Naive thymus-derived CD8-positive, alpha-beta T cell (primary cell): ENCODE measurements around the gene ABHD8. TPM values are rescaled to one million over a fixed set of nuclear protein-coding genes. Genes with fewer than 3 reads are reported as not detected.
A peak's percentile ranks its signal among the peaks of the same experiment; 100 is the strongest.

Experiments
- ATAC-seq, 2 donors: fragments of 150-1000 bp; cut with Tn5 transposase in 1 of 2; sonication (Bioruptor Pico), chemical (Tn5 transposase) in 1 of 2; 1 replicate in 1 of 2; 2 replicates in 1 of 2; pipeline ENCODE4 v1.10.0; 2021; ENCODE audit warnings: mild to moderate bottlenecking in 2 of 2, moderate library complexity in 2 of 2
- POLR2A ChIA-PET: fragments of 350-600 bp; sonication (Branson Sonifier 250); formaldehyde crosslinking; loops from one replicate; lab custom pipeline; 2021; ENCODE audit warnings: antibody characterized with exemption; lab: Charles Lee
- DNase-seq, 10 donors: peaks; one replicate each; pipeline versions ENCODE4 v3.0.0 to v3.0.0-alpha.2; 2020 to 2022
- H3K27ac Mint-ChIP-seq, 10 donors: one replicate each; pipeline ENCODE4 v1.8.0; 2020 to 2022; ENCODE audit warnings: mild to moderate bottlenecking in 10 of 10, mixed read lengths in 10 of 10, moderate library complexity in 4 of 10, inconsistent platforms in 1 of 10
- H3K27me3 Mint-ChIP-seq, 5 donors: one replicate each; pipeline ENCODE4 v1.8.0; 2021 to 2022; ENCODE audit warnings: mixed read lengths in 5 of 5
- H3K36me3 Mint-ChIP-seq, 3 donors: one replicate each; pipeline ENCODE4 v1.8.0; 2020 to 2022; ENCODE audit warnings: mixed read lengths in 3 of 3, mild to moderate bottlenecking in 2 of 3, inconsistent platforms in 1 of 3
- H3K4me1 Mint-ChIP-seq, 4 donors: one replicate each; pipeline ENCODE4 v1.8.0; 2021 to 2022; ENCODE audit warnings: mixed read lengths in 4 of 4
- H3K4me3 Mint-ChIP-seq, 10 donors: one replicate each; pipeline ENCODE4 v1.8.0; 2020 to 2022; ENCODE audit warnings: mild to moderate bottlenecking in 10 of 10, mixed read lengths in 10 of 10, moderate library complexity in 6 of 10, inconsistent platforms in 1 of 10
- H3K9me3 Mint-ChIP-seq, 9 donors: one replicate each; pipeline ENCODE4 v1.8.0; 2020 to 2022; ENCODE audit warnings: mixed read lengths in 9 of 9, mild to moderate bottlenecking in 3 of 9, inconsistent platforms in 1 of 9, moderate library complexity in 1 of 9
- polyA plus RNA-seq, 3 donors: library from polyadenylated mRNA; unstranded; fragments of 300-500 nt; fragmentation: Illumina TruSeq; gene quantifications; one replicate each; pipeline ENCODE4 v1.2.3, GENCODE V29; 2021
- total RNA-seq, 8 experiments: library from RNA in 2 of 8; stranded (reverse) in 2 of 8; gene quantifications; one replicate each; pipeline ENCODE4 v1.2.3 and lab custom pipeline; 2021 to 2026

Gene ABHD8
- total and polyA plus RNA-seq, 5 experiments from 2014 or later = 6.4 to 10.4 (median 9.2) TPM

DNA sequence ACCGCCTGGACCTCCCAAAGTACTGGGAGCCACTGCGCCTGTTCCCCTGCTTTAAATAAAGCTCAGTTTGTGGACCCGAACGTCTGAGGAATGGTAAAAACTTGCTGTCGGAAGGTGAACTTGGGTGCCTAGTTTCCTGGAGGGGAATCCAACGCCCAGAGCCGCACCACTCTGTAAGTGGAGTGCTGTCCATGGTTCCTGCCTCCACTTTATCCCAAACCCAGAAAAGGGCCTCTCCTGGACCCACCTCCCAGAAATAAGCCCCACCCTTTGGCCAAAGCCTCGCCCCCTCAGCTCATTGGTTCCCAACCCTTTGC is 29.1 kb upstream of the ABHD8 start:
- POLR2A ChIA-PET = interaction anchor here (1.2 to 4.6 kb wide), 3 partner anchors 11 to 27 kb away, joined by 3 to 36 read pairs (median 4); partner anchors contain the start of genes DDA1 and MRPL34
- DNase-seq = no peak
- Mint-ChIP-seq H3K4me3 (peak overlapping the region in 5 of 10 donors; percentile 10 to 70 (median 19)), H3K27ac (peak overlapping the region in 1 of 10 donors; percentile 37), H3K27me3 (no peaks in the 10 kb centered on the region), H3K9me3 (no peaks in the 10 kb centered on the region), H3K36me3 (no peaks in the 10 kb centered on the region), H3K4me1 (peaks cover 14 to 54% (median 41%) of the 10 kb centered on the region in 4 donors)
- ATAC-seq = no peak

DNA sequence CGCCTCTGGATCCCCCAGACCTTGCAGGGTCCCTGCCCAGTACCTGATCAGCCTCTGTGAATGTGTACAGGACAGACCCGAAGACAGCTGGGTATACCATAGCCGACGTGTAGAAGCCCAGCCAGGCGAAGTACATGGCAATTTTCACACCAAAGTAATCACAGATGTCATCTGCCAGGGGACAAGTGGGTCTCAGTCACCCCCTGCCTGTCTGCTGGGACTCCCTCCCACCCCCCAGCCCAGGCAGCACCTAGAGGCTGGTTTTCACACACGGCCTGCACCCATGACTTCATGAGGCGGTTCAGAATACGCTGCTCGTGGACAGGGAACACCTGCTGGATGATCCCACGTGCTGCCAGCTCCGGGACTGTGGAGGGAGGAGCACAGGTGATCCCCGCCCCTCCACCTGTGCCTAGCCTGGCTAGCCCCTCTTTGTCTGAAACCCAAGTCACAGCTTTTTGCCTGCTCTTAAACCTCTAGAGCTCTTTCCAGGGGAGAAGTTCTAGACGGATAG is 27.9 kb upstream of the ABHD8 start:
- H3K4me1 Mint-ChIP-seq = peaks cover 11 to 50% (median 32%) of the 10 kb centered on the region in 4 donors
- H3K27ac Mint-ChIP-seq = peak overlapping the region in 2 of 10 donors; percentile 22 to 60
- POLR2A ChIA-PET = interaction anchor here (1.3 kb wide), 1 partner anchor 37 kb away, joined by 3 read pairs; no protein-coding TSS in a partner anchor
- no peaks in the 10 kb centered on the region for H3K36me3 Mint-ChIP-seq
- H3K4me3 Mint-ChIP-seq = peak overlapping the region in 4 of 10 donors; percentile 37 to 78 (median 68)
- no peaks in the 10 kb centered on the region for H3K9me3 Mint-ChIP-seq
- ATAC-seq = no peak
- H3K27me3 Mint-ChIP-seq = no peaks in the 10 kb centered on the region
- no peak for DNase-seq

DNA sequence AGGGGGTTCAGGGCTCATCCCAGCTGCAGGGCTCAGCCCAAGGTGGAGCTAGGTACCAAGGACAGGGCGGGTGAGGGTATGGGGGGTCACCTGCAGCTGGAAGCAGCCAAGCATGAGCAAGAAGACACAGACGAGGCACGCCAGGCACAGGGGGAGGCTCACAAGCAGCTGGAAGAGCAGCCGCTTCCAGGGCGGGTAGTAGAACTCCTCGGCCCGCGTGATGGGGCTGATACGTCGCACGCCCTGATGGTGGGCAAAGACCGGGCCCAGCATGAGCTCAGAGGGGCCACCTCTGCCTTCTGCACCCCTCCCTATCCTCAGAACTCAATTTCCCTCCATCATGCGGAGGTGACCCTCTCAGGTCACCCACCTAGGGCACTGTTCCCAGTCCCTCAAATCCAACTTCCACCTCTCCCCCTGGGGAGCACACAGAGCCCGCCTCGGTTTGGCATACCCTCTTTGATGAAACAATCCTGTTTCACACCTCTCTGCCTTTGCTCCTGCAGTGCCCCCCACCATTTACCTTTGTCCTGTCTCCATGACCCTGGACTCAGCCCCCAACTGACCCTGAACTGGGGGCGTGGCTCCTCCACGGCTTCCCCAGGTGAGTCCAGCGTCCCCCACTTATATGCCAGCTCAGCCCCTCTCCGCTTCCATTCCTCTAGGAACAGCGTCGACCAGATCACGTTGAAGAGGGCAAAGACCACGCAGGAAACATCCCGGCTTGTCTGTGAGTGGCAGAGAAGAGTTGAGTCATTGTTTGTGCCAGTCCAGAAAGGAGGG is 27.2 kb upstream of the ABHD8 start:
- Mint-ChIP-seq H3K27me3 (no peaks in the 10 kb centered on the region), H3K4me1 (peaks cover 11 to 44% (median 30%) of the 10 kb centered on the region in 4 donors), H3K9me3 (no peaks in the 10 kb centered on the region), H3K27ac (peak overlapping the region in 4 of 10 donors; percentile 60 to 74 (median 70)), H3K4me3 (peak overlapping the region in 9 of 10 donors; percentile 37 to 81 (median 58)), H3K36me3 (no peaks in the 10 kb centered on the region)
- DNase-seq = no peak
- POLR2A ChIA-PET = interaction anchor here (0.7 to 2.3 kb wide), 5 partner anchors 10 to 38 kb away, joined by 3 to 12 read pairs (median 3); partner anchors contain the start of genes ABHD8 and DDA1
- ATAC-seq = no peak

DNA sequence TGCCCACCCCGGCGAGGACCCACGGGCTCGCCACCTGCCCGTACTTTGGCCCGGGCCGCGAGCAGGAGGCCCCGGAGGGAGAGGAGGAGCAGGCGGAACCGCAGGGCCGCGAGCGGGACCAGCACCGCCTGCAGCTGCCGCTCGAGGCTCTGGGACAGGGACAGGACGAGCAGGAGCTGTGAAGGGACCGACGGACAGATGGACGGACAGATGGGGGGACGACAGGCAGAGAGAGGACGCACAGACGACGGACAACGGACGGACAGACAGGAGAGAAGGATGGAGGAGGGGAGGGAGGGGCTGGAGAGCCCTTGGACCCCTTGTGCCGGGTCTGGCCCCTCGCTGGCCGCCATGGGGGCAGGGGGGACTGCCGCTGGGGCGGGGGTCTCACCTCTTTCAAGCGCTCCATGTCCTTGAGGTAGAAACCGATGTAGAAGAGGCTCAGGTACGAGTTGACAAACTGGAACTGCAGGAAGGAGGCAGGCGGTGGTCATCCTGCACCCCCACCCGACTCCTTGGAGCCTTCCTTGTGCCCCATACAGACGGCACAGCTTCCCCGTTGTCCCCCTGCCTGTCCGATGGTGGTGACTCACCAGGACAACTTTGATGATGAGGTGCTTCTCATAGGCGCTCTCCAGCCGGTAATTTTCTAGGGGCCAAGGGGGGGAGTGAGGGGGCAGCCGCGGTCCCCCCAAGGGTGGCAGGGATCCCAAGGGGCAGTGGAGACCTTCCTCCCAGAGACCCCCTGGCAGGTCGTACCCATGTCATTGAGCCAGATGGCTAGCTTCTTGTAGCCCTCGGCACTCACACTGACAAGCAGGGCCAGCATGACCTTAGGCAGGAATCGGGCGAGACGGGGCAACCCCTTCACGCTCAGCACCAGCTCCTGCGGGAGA is 26.4 kb upstream of the ABHD8 start:
- Mint-ChIP-seq H3K9me3 (no peaks in the 10 kb centered on the region), H3K4me1 (peaks cover 9 to 37% (median 22%) of the 10 kb centered on the region in 4 donors), H3K27me3 (no peaks in the 10 kb centered on the region), H3K36me3 (no peaks in the 10 kb centered on the region), H3K27ac (peak overlapping the region in 6 of 10 donors; percentile 11 to 66 (median 52)), H3K4me3 (peak overlapping the region; percentile 50 to 81 (median 68))
- POLR2A ChIA-PET = interaction anchor here (0.7 to 2.9 kb wide), 9 partner anchors 9 to 255 kb away, joined by 3 to 12 read pairs (median 3); partner anchors contain the start of genes ABHD8, DDA1 and HAUS8
- ATAC-seq = no peak
- DNase-seq = no peak

DNA sequence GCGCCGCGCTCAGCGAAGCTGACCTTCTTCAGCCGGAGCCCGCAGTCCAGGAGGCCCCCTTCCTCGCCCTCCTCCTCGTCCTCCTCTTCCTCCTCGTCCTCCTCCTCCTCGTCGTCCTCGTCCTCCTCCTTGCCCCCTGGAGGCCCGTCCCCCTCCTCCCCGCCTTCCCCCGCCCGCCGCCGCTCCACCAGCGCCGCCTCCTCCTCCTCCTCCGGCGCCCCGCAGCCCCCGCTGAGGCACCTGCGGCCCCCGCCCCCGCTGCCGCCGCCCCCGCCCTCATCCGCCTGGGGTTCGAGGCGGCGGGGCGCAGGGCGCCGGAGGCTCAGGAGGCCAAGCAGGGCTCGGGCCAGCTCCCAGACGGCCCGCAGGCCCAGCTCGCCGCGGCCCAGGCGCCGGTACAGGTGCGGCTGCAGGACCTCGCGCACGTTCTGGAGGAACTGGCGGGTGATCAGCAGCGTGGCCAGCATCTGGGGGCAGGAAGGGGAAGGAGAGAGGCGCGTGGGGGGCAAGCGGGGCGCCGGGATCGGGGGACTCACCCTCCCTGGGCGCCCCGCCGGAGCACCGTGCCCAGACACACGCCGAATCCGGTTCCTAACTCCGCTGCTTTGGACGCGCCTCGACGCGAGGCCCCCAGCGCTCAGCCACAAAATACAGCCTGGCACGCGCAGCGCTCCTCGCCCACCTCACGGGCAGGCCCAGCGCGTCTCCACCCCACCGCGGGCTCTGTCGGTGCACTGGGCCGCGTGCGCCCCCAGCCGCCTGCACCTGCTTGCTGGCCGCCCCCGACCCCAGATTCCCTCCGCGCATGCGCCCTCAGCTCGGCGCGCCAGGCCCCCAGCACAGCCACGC is 25.5 kb upstream of the ABHD8 start:
- Mint-ChIP-seq H3K4me1 (peaks cover 6 to 33% (median 16%) of the 10 kb centered on the region in 4 donors), H3K9me3 (no peaks in the 10 kb centered on the region), H3K27me3 (no peaks in the 10 kb centered on the region), H3K27ac (peak overlapping the region in 4 of 10 donors; percentile 27 to 67 (median 51)), H3K4me3 (peak overlapping the region in 9 of 10 donors; percentile 30 to 87 (median 75)), H3K36me3 (no peaks in the 10 kb centered on the region)
- ATAC-seq (peak; percentile 53 to 59), DNase-seq (peak in 7 of 10 donors; percentile 35 to 72 (median 49))
- POLR2A ChIA-PET = interaction anchor here (0.6 to 3.2 kb wide), 10 partner anchors 19 to 254 kb away, joined by 3 to 19 read pairs (median 4); partner anchors contain the start of genes ABHD8, DDA1, HAUS8 and PGLS

DNA sequence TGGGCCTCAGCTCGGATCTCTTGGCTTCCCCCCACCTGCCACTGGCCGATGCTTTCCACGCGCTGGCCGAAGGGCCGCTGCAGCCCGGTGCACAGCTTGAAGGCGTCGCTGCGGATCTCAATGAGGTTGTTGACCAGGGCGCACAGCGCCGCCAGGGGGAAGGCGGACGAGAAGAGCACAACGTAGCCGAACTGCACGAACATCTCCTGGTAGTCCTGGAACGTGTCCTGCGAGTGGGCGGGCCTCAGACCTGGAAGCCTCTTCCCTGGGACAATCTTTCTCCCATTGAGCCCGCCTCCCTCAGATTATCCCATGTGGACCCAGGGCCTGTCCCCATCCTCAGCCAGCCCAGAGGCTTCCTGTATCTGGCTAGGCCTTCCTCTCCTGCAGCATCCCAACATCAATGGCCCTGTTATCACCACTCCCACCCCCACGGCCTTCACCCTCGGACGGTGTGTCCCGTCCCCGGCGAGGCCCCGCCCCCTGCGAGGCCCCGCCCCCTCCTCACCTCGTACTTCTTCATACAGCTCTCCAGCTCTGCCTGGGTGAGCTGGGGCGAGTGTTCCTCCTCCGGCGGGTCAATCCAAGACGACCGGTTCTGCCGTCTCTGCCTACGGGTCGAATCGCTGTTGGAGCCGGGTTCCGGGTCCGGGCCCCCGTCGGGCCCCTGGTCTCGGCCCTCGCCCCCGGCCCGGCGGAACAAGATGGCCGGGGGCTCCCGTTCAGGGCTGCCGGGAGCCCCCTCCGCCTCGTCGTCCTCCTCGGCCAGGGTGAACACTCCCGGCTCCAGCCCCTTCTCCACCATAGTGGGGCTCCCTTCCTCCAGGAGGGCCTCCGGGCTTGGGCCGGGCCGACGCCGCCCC is 24.7 kb upstream of the ABHD8 start:
- DNase-seq (peak in 7 of 10 donors; percentile 40 to 80 (median 51)), ATAC-seq (peak; percentile 64 to 67)
- POLR2A ChIA-PET = interaction anchor here (0.6 to 3.2 kb wide), 10 partner anchors 14 to 184 kb away, joined by 3 to 19 read pairs (median 5); partner anchors contain the start of genes ABHD8, DDA1, MRPL34 and PGLS
- peak overlapping the region in 7 of 10 donors; percentile 41 to 93 (median 81) for H3K27ac Mint-ChIP-seq
- H3K9me3 Mint-ChIP-seq = no peaks in the 10 kb centered on the region
- peak overlapping the region; percentile 67 to 87 (median 81) for H3K4me3 Mint-ChIP-seq
- H3K27me3 Mint-ChIP-seq = no peaks in the 10 kb centered on the region
- H3K4me1 Mint-ChIP-seq = peaks cover 6 to 27% (median 16%) of the 10 kb centered on the region in 4 donors
- H3K36me3 Mint-ChIP-seq = no peaks in the 10 kb centered on the region

DNA sequence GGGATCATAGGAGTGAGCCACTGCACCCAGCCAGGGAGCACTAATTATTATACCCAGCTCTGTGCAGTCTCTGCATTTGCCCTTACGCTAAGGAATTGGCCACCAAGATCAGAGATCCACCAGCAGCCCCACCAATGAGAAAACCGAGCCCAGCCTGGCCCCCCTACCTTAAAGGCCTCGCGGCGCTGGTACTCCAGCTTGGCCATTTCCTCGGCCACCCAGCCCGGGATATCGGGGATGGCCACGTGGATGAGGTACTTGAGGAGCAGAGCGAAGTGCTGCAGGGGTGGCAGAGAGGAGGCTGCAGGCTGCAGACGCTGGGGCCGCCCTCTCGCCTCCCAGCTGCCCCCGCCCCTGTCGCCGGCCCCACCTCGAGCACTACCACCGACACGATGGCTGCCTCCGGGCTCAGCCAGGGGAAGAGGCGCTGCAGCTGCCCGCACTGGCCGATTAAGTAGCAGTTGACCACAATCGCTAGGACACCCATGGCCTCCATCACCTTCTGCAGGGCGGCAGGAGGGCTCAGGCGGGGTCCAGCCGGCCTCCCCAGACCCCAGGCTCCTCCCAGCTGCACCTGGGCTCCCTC is 23.9 kb upstream of the ABHD8 start:
- ATAC-seq (no peak), DNase-seq (no peak)
- Mint-ChIP-seq H3K4me1 (peaks cover 7 to 28% (median 19%) of the 10 kb centered on the region in 4 donors), H3K4me3 (peak overlapping the region in 8 of 10 donors; percentile 12 to 87 (median 45)), H3K27ac (peak overlapping the region in 3 of 10 donors; percentile 29 to 73 (median 58)), H3K36me3 (peaks cover 0 to 6% (median 0%) of the 10 kb centered on the region in 3 donors), H3K9me3 (no peaks in the 10 kb centered on the region), H3K27me3 (no peaks in the 10 kb centered on the region)
- POLR2A ChIA-PET = interaction anchor here (0.6 to 3.2 kb wide), 7 partner anchors 13 to 493 kb away, joined by 3 to 19 read pairs (median 4); partner anchors contain the start of genes DDA1, MRPL34 and PGLS

DNA sequence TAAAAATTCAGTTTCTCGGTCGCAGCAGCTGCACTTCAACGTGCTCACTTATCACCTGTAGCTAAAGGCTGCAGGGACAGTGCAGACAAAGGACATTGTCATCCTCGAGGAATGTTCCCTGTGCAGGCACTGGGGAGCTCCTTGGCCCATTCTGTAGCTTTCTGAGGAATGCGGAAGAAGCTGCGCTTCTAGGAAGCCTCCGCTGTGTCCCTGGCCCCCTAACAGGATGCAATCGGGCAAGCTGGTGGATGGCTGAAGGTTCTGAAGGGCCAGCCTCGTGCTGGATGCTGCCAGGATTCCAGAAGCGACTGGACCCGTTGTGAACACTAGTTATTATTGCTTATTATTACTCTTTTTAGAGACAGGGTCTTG is 23.4 kb upstream of the ABHD8 start:
- H3K9me3 Mint-ChIP-seq = no peaks in the 10 kb centered on the region
- H3K27ac Mint-ChIP-seq = peak overlapping the region in 4 of 10 donors; percentile 18 to 73 (median 29)
- H3K4me1 Mint-ChIP-seq = peaks cover 7 to 30% (median 19%) of the 10 kb centered on the region in 4 donors
- POLR2A ChIA-PET = interaction anchor here (0.6 to 3.2 kb wide), 5 partner anchors 13 to 493 kb away, joined by 3 to 19 read pairs (median 4); partner anchors contain the start of genes DDA1 and MRPL34
- ATAC-seq (no peak), DNase-seq (no peak)
- no peaks in the 10 kb centered on the region for H3K27me3 Mint-ChIP-seq
- peak overlapping the region in 6 of 10 donors; percentile 33 to 57 (median 45) for H3K4me3 Mint-ChIP-seq
- H3K36me3 Mint-ChIP-seq = peaks cover 0 to 7% (median 0%) of the 10 kb centered on the region in 3 donors

DNA sequence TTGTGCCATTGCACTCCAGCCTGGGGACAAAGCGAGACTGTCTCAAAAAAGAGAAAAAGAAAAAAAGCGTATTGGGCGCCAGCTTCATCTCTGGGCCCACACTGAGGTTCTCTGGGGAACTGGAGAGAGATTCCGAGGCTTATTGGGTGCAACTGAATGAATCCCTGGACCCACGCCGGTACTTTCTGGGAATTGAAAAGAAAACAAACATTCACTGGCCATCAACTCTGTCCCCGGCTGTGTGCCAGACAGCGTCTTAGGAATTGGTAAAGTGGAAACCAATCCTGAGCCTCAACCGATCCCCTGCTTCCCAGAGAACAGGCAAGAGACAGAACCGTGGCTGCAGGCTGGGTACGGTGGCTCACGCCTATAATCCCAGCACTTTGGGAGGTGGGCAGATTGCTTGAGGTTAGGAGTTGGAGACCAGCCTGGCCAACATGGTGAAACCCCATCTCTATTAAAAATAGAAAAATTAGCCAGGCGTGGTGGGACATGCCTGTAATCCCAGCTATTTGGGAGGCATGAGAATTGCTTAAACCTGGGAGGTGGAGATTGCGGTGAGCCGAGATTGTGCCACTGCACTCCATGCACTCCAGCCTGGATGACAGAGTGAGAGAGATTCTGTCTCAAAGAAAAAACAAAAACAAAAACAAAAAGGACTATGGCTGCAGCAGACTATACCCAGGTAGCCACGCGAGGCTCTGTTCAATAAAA is 22.8 kb upstream of the ABHD8 start:
- peak overlapping the region in 2 of 10 donors; percentile 18 to 29 for H3K27ac Mint-ChIP-seq
- DNase-seq (no peak), ATAC-seq (no peak)
- no peak overlapping the region for H3K4me3 Mint-ChIP-seq
- POLR2A ChIA-PET = interaction anchor here (0.6 to 3.2 kb wide), 3 partner anchors 16 to 494 kb away, joined by 4 to 19 read pairs (median 4); partner anchors contain the start of genes DDA1 and MRPL34
- H3K27me3 Mint-ChIP-seq = no peaks in the 10 kb centered on the region
- H3K4me1 Mint-ChIP-seq = peaks cover 7 to 30% (median 19%) of the 10 kb centered on the region in 4 donors
- no peaks in the 10 kb centered on the region for H3K9me3 Mint-ChIP-seq
- H3K36me3 Mint-ChIP-seq = peaks cover 0 to 8% (median 0%) of the 10 kb centered on the region in 3 donors
